LNCaP clone FGC (cell line): ENCODE data around the gene EVI5.
"Not testable (repeated sequence)": the region's sequence is repeated elsewhere in the genome, so short reads cannot be mapped to it uniquely, and the experiment has no call there.

Experiments
- DNase-seq: peaks from one replicate; pipeline ENCODE4 v3.0.0-alpha.2; 2011; ENCODE audit warnings: low read depth
- H3K4me3 ChIP-seq: 2 replicates; pipeline ENCODE4 v1.5.1; 2011; ENCODE audit warnings: mild to moderate bottlenecking, low read depth, low read length, control low read depth
- TF ChIP-seq, protein P1 (sequence below): IDR thresholded peaks from 2 replicates; pipeline ENCODE4 v1.5.1; 2012; ENCODE audit warnings: mild to moderate bottlenecking; ENCODE audit not compliant: control insufficient read depth, insufficient read depth; ENCODE audit errors: extremely low read depth

The EVI5 gene

GRCh38 chr1:92623187-92623778 lies 161.6 kb downstream of the EVI5 start:
- TF ChIP-seq, protein P1, sequence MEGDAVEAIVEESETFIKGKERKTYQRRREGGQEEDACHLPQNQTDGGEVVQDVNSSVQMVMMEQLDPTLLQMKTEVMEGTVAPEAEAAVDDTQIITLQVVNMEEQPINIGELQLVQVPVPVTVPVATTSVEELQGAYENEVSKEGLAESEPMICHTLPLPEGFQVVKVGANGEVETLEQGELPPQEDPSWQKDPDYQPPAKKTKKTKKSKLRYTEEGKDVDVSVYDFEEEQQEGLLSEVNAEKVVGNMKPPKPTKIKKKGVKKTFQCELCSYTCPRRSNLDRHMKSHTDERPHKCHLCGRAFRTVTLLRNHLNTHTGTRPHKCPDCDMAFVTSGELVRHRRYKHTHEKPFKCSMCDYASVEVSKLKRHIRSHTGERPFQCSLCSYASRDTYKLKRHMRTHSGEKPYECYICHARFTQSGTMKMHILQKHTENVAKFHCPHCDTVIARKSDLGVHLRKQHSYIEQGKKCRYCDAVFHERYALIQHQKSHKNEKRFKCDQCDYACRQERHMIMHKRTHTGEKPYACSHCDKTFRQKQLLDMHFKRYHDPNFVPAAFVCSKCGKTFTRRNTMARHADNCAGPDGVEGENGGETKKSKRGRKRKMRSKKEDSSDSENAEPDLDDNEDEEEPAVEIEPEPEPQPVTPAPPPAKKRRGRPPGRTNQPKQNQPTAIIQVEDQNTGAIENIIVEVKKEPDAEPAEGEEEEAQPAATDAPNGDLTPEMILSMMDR, result peak; percentile 53
- DNase-seq, result no peak
- no peak overlapping the region for H3K4me3 ChIP-seq

- DNase-seq, result no peak
- H3K4me3 ChIP-seq, result no peak overlapping the region
- TF ChIP-seq, protein P1, result no peak
These were observed 165.3 kb downstream of the EVI5 start for GRCh38 chr1:92619466-92620189.

- no peak for DNase-seq
- TF ChIP-seq, protein P1, result no peak
- H3K4me3 ChIP-seq, result no peak overlapping the region
These were observed 183.9 kb downstream of the EVI5 start for GRCh38 chr1:92601044-92601443.

- DNase-seq, result no peak
- H3K4me3 ChIP-seq, result no peak overlapping the region
- TF ChIP-seq, protein P1, result peak; percentile 33
These were observed 185.7 kb downstream of the EVI5 start for GRCh38 chr1:92599184-92599583.

GRCh38 chr1:92589361-92589760 lies 195.5 kb downstream of the EVI5 start:
- H3K4me3 ChIP-seq, DNase-seq: not testable (repeated sequence)

GRCh38 chr1:92587445-92587844 lies 197.5 kb downstream of the EVI5 start:
- no peak overlapping the region for H3K4me3 ChIP-seq
- TF ChIP-seq, protein P1, result no peak
- DNase-seq, result no peak

DNA sequence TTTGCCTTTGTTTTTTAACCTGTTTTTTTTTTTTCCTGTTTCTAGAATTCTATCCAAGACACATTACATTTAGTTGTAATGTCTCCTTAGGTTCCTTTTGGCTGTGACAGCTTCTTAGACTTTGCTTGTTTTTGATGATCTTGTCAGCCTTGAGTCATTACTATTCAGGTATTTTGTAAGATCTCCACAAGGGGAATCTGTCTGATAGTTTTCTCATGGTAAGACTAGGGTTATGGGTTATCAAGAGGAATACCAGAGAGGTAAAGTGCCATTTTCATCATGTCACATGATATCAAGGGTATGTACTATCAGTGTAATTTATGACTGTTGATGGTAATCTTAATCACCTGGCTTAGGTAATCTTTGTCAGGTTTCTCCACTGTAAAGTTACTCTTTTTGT lies 199.1 kb downstream of the EVI5 start:
- TF ChIP-seq, protein P1, result no peak
- no peak for DNase-seq
- no peak overlapping the region for H3K4me3 ChIP-seq

DNA sequence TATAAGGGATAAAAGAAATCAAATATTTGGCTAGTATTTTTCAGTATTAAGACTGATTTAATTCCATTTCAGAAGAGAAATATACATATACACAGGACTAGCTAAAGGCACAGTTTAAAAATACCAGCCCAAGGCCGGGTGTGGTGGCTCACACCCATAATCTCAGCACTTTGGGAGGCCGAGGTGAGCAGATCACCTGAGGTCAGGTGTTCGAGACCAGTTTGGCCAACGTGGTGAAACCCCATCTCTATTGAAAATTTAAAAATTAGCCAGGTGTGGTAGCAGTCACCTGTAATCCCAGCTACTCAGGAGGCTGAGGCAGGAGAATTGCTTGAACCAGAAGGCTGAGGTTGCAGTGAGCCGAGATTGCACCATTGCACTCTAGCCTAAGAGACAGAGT lies 200.1 kb downstream of the EVI5 start:
- not testable (repeated sequence) for H3K4me3 ChIP-seq, DNase-seq
